HG02571 (cell line): ENCODE data around the gene TNF.
A peak's percentile ranks its signal among the peaks of the same experiment; 100 is the strongest.

ENCODE experiments used
- ATAC-seq: cut with Tn5 transposase; IDR thresholded peaks from one replicate; pipeline ENCODE4 v1.9.1; 2021; ENCODE audit warnings: mild to moderate bottlenecking, moderate library complexity; ENCODE audit not compliant: unreplicated experiment

Gene TNF

DNA sequence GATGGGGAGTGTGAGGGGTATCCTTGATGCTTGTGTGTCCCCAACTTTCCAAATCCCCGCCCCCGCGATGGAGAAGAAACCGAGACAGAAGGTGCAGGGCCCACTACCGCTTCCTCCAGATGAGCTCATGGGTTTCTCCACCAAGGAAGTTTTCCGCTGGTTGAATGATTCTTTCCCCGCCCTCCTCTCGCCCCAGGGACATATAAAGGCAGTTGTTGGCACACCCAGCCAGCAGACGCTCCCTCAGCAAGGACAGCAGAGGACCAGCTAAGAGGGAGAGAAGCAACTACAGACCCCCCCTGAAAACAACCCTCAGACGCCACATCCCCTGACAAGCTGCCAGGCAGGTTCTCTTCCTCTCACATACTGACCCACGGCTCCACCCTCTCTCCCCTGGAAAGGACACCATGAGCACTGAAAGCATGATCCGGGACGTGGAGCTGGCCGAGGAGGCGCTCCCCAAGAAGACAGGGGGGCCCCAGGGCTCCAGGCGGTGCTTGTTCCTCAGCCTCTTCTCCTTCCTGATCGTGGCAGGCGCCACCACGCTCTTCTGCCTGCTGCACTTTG lies at the start of gene TNF:
Gene TNF (plus strand): TSS at position 231 of the 567 bp plus-strand sequence. CDS start 177 bp downstream, at position 408.
- ATAC-seq, result no peak

DNA sequence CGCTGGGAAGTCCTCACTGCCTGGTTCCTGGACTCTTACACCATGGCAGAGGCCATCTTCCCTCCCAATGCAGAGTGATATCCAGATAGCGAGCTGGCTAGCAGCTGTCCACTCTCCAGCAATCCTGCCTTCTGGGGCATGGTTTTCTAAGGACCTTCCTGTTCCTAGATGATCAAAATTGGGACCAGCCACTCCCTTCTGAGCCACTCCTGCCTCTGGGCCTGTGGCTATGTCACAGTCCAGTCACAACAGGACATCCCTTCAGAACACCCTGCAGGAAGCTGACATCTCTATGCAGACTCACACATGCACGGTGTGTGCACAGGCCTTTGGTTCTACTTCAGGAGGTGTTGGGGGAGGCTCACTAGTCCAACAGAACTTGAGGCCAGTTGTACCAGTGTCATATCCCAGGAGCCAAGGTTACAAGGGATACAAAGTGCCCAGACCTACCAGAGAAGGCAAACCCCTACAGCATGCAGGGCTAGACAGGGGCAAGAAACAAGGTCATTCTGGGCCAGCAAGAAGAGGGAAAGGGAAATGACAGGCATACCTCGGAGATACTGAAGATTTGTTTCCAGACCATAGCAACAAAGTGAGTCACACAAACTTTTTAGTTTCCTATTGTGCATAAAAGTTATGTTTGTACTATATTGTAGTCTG lies 49.3 kb upstream of the TNF start:
- ATAC-seq, result no peak

DNA sequence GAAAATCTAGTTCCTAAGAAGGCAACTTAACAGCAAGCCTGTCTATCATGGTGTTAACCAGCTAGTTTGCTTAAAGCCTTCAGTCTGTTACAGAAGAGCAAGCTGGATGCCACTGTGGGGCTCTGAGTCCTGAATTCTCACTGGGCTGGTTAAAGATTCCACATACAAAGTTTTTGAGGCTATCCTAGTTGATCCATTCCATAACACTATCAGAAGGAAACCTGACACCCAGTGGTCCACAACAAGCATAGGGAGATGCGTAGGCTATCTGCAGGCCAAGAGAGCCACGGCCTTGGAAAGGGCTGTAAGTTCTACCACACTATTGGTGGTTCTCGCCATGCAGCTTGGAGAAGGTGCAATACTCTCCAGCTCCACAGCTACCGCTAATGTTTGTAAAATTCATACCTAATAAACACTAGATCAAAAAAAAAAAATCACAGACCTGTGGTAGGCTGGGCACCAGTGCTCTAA lies 47.0 kb upstream of the TNF start:
- ATAC-seq, result no peak

DNA sequence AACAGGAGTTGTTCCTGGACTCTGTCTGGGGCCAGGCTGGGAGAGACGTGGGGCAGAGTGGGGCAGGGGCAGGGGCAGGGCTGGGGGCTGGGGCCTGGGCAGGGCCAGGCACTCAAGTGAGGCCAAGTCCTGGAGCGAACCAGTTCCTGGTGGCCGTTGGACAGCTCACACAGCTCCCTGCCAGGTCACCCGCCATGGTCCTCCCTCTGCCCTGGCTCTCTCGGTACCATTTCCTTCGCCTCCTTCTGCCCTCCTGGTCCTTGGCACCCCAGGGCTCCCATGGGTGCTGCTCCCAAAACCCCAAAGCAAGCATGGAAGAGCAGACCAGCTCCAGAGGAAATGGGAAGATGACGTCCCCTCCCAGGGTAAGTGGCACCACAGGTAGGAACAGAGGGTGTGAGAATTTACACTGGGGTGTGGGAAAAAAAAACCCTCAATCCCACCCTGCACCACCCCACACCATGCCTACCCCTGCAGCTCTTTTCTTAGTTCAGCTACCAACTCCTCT lies 46.5 kb upstream of the TNF start, which contains the start of gene MCCD1:
Gene MCCD1 (plus strand): TSS at position 142 of the 508 bp plus-strand sequence. CDS start 53 bp downstream, at position 195.
- ATAC-seq, result no peak

DNA sequence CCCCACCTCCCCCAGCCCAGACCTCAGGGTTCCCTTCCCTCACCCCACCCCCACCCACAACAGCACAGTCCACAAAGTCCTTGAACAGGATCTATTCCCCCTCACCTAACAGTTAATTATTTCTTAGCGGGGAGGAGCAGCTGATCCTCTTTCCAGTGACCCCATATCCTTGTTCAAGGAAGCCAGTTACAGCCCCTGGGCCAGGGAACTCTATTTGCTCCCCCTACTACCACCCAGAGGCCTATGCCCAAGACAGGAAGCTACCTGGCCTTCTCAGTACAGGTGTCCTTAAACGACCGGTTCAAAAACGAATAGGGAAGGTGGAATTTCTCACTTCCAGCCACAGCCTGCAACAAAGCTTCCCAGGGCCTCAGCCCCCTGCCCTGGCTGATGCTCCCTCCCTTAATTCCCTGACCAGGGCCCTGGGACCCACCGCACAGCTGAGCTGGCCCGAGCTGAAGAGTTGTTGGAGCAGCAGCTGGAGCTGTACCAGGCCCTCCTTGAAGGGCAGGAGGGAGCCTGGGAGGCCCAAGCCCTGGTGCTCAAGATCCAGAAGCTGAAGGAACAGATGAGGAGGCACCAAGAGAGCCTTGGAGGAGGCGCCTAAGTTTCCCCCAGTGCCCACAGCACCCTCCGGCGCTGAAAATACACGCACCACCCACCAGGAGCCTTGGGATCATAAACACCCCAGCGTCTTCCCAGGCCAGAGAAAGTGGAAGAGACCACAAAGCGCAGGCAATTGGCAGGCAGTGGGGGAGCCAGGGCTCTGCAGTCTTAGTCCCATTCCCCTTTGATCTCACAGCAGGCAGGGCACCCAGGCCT lies 45.8 kb upstream of the TNF start:
- no peak for ATAC-seq

DNA sequence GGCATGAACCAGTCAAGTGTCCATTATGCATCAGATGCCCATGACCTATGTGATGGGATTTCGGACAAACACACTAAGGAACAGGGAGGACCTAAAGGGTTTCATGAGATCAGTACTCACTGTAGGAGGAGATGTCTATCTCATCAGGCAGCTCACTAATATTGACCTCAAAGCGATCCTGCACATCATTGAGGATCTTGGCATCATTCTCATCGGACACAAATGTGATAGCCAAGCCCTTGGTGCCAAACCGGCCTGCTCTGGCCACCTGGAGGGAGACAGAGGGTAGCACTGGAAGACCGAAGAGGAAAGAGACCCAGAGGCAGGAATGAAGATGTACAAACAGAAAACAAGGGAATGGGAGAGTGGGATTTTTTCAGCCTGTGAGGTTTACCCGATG lies 44.7 kb upstream of the TNF start:
- ATAC-seq, result no peak

DNA sequence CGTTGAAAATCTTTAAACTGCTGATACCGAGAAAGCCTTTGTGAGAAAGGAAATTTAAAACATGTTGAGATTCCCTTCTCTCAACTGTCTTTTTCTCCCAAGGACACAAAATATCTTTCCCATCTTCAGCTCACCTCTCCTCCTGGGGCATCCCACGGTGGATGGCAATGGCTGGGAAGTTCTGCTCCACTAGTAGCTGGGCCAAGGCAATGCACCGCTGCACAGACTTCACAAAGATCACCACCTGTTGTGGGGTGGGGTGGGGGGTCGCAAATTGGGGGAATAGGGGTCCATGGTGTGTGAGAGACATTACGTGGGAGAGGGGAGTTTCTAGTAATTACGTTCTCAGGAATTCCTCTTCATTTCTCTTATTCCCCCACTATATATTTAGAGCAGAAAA lies 44.2 kb upstream of the TNF start:
- ATAC-seq, result no peak

DNA sequence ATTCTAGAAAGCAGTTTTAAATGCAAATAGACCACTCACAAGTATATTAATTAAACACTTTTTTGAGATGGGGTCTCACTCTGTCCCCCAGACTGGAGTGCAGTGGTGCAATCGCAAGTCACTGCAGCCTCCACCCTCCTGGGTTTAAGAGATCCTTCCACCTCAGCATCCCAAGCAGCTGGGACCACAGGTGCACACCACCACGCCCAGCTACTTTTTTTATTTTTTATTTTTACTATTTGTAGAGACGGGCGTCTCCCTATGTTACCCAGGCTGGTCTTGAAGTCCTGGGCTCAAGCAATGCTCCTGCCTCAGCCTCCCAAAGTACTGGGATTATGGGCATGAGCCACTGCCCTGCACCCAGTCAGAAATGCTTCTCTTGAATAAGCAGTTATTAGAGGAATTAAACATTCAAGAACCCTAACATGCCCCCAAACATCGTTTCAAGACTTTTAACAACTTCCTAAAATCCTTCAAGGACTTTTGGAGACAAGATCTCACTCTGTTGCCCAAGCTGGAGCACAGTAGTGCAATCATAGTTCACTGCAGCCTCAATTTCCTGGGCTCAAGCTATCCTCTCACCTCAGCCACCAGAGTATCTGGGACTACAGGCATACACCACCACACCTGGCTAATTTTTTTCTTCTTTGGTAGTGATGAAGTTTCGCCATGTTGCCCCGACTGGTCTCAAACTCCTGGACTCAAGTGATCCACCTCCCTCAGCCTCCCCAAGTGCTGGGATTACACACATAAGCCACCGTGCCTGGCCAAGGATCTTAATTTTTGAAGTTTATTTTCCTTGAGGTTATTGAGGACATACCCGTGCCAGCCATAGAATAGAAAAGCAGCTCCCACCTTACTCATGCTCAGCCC lies 43.4 kb upstream of the TNF start:
- no peak for ATAC-seq

DNA sequence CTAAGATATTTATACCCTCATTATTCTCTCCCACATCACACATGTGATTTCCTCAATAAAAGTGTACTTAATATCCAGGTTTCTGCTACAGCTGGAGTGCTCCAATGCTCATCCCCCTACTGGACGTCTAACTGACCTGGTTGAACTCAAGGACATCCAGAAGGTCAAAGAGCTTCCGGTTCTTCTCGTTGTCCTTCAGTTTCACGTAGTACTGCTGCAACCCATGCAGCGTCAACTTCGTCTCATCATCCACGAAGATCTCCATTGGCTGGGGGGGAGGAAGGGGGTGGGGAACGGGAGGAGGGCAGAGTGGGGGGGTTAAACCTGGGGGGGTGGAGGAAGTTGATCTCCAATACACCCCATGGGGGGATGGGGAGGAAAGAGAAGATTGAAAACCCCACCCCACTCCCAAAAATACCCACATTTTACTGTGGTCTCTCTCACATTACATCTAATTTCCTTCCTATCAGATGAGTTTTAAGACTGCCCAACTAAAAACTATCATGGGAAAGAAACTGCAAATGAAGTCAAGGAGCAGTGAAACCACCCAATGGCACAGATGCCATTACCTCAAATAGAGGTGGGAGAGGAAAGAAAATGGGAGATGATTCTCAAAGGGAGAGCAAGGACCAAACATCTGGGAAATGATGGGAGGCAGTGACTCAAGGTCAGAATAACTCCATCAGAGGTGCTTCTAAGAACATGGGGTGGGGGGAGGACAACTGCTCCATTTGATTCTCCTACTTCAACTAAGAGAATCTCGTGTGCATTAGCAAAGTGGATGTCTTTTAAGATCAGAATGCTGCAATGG lies 42.5 kb upstream of the TNF start:
- ATAC-seq, result no peak

DNA sequence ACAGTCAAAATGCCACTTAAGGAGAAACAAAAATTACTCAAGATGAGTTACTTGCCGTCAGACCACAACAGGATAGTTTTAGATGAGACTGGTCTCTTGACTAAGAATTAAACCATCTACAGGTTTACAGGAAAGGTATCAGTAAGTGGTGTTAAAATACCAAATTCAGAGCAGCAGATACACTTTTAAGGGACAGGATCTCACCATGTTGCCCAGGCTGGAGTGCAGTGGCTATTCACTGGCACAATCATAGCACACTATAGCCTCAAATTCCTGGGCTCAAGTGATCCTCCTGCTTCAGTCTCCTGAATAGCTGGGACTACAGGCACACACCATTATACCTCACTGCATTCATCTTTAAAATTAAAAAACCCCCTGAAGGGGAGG lies 41.9 kb upstream of the TNF start:
- ATAC-seq, result no peak

DNA sequence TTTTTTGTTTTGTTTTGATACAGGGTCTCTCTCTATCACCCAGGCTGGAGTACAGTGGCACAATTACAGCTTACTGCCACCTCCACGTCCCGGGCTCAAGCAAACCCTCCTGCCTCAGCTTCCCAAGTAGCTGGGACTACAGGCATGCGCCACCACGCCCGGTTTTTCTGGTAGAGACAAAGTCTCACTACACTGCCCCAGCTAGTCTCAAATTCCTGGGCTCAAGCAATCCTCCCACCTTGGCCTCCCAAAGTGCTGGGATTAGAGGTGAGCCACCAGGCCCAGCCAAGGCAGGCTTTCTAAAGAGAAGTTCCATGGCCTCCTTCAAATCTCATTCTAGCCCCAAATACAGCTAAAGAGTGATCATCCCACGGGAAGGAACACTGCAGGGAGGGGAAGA lies 41.4 kb upstream of the TNF start:
- no peak for ATAC-seq

DNA sequence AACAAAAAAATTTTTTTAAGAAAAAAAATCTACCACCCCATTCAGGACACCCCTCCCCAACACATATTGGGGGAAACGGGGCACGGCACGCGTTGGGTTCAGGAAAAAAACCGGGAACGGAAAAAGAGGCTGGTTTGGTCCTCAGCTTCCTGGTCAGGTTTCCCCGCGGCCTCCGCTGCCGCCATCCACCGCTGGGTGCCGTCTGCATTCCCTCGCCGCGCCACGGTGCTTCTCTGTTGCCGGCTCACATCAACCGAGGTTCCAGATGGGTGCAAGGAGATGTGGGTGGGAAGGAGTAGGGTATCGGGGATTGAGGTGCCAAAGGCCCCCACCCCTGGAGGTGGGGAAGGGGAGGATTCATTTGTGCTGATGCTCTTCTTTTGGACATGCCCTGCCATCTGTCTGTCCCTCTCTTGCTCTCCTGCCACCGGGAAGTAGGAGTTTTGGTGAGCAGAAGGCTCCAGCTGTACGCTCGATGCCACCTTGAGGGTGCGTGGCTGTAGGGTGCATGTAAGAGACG lies 40.8 kb upstream of the TNF start:
- ATAC-seq, result no peak

DNA sequence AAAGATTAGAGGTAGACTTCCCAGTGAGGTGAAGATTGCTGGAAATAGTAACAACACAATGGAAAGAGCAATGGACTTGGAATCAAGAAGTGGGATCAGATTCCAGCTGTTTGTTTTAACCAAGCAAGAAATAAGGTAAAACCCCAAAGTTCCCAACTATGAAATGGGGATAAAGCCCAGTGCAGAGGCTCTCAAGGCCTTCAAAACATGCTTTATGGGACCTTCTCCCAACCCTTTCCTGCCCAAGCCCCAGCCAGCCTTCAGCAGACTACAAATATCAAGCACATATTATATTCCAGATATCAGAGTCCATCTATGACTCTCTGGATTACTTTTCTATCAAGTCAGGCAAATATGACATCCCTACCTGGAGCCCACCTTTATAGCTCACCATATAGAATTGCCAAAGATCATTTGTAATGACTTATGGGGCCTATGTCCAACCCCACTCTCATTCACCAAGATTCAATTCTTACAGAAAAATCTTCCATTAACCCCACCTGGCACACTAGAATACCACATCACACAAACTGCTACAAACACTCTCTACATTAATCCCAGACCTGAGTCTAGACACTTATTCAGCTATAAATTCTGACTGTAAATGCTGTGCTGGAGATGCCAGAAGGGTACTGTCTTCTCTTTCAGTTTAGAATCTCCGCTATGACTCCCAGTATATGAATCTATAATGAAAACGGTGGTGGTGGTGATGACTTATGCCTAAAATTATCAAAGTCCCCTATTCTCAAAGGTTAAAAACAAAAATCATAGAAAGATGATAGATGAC lies 39.6 kb upstream of the TNF start:
- ATAC-seq, result no peak

DNA sequence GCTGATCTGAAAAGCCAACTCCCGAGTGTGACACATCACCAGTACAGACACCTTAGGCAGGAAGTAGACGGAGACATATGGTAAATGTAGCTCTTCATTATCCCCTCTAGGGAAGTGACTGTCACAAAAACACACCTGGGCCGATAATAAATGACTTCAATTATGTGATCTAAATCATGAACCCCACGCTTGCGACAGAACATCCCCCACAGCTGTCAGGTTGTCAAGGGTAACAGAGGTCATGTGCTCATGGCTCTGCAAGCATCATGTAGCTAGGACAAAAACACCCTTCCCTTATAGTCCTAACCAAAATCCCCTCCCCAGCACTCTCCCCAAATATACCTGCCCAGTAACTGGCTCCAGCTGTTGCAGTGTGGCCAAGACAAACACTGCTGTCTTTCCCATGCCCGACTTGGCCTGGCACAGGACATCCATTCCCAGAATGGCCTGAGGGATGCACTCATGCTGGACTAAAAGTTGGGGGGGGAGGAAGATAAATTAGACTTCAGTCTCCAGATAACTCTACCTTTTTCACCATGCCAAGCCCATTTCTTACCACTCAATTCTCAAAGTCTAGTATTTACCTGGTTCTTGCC lies 36.5 kb upstream of the TNF start:
- ATAC-seq, result no peak

DNA sequence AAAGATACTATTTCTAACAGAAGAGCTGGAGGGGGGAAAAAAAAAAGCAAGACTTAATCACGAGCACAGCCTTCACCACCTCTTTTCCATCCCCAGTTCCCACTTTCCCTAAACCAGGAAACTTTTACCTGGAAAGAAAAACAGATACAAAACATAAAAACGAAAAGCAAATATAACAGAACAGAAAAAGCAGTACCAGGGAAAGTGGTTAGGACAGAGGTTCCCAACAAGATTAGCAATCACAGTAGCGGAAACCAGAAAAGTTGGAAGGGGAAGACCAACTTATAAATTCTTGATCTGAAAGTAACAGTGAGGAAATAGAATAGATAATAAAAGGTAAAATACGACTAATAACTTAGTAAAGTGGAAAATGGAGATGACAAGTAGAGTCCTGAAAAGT lies 34.7 kb upstream of the TNF start:
- ATAC-seq, result no peak

DNA sequence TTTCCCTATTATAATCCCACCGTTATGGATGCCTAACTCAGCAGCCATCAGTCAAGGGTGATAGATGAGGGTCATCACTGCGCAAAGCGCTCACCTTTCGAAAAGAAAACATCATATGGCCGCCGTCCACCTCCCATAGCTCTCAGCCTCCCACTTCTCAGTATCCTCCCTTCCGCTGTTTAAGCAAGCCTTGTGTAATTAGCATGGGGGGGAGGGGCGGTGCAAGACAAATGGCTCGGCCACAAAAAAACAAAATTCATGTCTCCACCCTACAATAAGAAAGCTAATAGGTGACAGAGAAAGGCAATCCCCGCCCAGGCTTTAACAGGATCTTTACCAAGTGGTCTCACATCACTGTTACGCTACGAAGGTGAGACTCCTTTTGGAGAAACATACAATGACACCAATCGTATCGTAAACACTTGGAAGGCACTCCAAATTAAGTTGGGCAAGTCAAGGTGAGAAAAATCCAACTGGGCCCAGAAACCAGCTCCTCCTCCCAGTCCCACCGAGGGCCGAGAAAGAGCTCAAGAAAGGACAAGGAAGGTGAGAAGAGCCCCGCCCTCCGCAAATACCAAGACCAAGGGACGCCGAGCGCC lies 34.2 kb upstream of the TNF start:
- no peak for ATAC-seq

DNA sequence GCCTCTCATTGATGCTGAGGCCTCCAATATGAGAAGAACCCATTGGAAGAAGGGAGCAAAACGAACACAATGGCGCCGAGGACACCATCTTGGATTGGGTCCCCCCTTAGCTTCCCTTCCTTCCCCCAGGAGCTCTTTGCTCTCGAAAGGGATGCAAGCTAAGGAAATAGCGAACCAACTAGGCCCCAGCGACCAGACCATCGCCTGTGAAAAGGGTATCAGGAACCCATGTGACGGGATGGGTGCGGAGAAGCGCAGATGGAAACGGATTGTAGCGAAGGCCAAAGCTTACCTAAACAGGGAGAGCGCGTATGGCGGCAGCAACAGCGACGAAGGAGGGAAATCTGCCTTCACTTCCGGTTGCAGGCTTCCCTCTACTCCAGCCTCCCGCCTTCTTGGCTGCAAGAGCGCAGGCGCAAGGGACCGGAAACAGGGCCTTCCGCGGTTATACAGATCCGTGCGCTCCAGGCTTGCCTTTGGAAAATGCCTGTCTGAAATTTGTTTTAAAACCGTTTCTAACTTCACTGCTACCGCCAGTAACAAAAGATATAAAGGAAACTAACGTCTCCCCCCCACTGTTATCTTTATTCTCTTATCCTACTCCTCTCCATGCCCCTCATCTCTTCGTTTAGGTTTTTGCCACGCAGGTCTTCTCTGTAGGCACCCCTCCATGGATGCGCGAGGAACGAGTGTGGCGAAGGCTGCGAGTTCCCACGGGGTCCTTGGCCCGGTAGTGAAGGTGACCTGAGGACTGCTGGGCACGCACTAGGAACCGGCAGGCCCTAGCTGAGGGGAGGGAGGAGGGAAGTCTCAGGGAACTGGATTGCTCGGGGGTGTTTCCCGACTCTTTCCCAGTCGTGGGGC lies 33.5 kb upstream of the TNF start, which contains the start of gene DDX39B:
Gene DDX39B (minus strand): TSS at position 346 of the 864 bp plus-strand sequence. CDS start 1,471 bp downstream, outside the sequence.
- ATAC-seq, result peak; percentile 53
